Measurements from ENCODE around the gene TMOD3.

Gene TMOD3

DNA sequence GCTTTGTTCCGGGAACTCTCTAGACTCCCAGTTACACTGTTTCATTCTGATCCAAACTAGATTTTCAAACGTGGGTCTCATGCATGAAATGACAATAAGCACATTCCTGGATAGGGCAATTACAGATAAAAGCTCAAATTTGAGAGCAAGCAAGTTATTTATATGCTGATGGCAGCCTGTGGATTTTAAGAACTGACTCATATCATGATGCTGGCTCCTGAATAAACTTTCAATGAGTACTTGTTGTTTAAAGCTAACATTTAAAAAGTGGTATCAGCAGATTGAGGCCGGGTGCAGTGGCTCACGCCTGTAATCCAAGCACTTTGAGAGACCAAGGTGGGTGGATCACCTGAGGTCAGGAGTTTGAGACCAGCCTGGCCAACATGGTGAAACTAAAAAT lies 75.5 kb downstream of the TMOD3 start:
- H3K9me2 ChIP-seq (replicated peaks; ENCODE audit: control insufficient read depth, low read length): no peaks in the 10 kb centered on the region
- peaks cover 44% of the 10 kb centered on the region for H3K36me3 ChIP-seq (ENCODE audit: control insufficient read depth, low read length)
- H4K20me1 ChIP-seq (ENCODE audit: control insufficient read depth, insufficient read depth, low read depth, low read length): no peaks in the 10 kb centered on the region

DNA sequence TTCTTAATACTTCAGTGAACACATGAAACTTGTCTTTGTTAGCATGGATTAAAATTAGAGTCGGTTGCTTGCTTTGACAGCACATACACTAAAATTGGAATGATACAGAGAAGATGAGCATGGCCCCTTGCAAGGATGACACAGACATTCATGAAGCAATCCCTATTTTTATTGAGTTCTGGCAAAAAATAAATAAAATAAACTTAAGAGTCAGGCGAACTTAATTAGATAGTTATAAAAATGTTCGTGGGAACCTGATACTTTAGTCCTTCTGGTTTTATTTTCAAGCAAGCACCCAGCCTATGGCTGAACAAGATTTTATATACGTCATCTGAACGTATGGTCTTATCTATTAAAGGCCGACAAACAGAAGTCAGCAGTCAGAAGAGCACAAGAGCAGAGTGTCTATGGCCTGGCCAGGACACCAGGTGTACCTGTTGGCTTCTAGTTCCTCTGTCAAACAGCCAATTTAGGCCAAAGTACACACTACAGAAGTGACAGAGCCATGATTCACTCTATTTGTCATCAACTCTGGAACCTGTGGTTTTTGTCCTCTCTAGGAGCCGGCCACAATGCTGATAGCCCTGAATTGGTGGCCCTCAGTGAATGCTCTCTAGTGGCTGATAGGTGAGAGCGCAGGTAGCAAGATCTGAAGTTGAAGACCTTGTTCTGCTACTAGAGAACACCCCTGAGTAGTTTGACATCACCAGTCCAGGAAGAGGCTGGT lies 77.8 kb downstream of the TMOD3 start:
- Histone ChIP-seq H3K9me3 (ENCODE audit: control insufficient read depth, insufficient read depth, low read length) (no peaks in the 10 kb centered on the region), H3K27me3 (ENCODE audit: control insufficient read depth, low read length) (no peaks in the 10 kb centered on the region), H4K20me1 (ENCODE audit: control insufficient read depth, insufficient read depth, low read depth, low read length) (no peaks in the 10 kb centered on the region), H3F3A (ENCODE audit: control insufficient read depth, insufficient read depth) (no peaks in the 10 kb centered on the region), H3K9me2 (replicated peaks; ENCODE audit: control insufficient read depth, low read length) (no peaks in the 10 kb centered on the region), H3K36me3 (ENCODE audit: control insufficient read depth, low read length) (peaks cover 27% of the 10 kb centered on the region), H3K4me3 (ENCODE audit: low read length) (no peak overlapping the region), H3K79me2 (ENCODE audit: control insufficient read depth, low read length) (no peaks in the 10 kb centered on the region), H3K4me2 (ENCODE audit: low read length) (no peak overlapping the region), H3K27ac (ENCODE audit: low read depth, low read length) (no peak overlapping the region), H3K4me1 (ENCODE audit: control insufficient read depth, low read length) (no peaks in the 10 kb centered on the region)
- TF ChIP-seq, protein P1, sequence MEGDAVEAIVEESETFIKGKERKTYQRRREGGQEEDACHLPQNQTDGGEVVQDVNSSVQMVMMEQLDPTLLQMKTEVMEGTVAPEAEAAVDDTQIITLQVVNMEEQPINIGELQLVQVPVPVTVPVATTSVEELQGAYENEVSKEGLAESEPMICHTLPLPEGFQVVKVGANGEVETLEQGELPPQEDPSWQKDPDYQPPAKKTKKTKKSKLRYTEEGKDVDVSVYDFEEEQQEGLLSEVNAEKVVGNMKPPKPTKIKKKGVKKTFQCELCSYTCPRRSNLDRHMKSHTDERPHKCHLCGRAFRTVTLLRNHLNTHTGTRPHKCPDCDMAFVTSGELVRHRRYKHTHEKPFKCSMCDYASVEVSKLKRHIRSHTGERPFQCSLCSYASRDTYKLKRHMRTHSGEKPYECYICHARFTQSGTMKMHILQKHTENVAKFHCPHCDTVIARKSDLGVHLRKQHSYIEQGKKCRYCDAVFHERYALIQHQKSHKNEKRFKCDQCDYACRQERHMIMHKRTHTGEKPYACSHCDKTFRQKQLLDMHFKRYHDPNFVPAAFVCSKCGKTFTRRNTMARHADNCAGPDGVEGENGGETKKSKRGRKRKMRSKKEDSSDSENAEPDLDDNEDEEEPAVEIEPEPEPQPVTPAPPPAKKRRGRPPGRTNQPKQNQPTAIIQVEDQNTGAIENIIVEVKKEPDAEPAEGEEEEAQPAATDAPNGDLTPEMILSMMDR (IDR thresholded peaks at IDR 0.05; ENCODE audit: low read depth, low read length, poor library complexity, severe bottlenecking): no peak
- TF ChIP-seq EZH2phosphoT487 (IDR thresholded peaks at IDR 0.05; ENCODE audit: borderline replicate concordance, low read length): no peak

More for the DNA sequence above, 75.5 kb downstream of the TMOD3 start:
- Histone ChIP-seq H3F3A (ENCODE audit: control insufficient read depth, insufficient read depth) (no peaks in the 10 kb centered on the region), H3K4me1 (ENCODE audit: control insufficient read depth, low read length) (no peaks in the 10 kb centered on the region), H3K4me3 (ENCODE audit: low read length) (no peak overlapping the region), H3K9me3 (ENCODE audit: control insufficient read depth, insufficient read depth, low read length) (no peaks in the 10 kb centered on the region), H3K27me3 (ENCODE audit: control insufficient read depth, low read length) (no peaks in the 10 kb centered on the region), H3K4me2 (ENCODE audit: low read length) (no peak overlapping the region), H3K27ac (ENCODE audit: low read depth, low read length) (no peak overlapping the region), H3K79me2 (ENCODE audit: control insufficient read depth, low read length) (no peaks in the 10 kb centered on the region)
- TF ChIP-seq, protein P1 (IDR thresholded peaks at IDR 0.05; ENCODE audit: low read depth, low read length, poor library complexity, severe bottlenecking): no peak
- no peak for TF ChIP-seq EZH2phosphoT487 (IDR thresholded peaks at IDR 0.05; ENCODE audit: borderline replicate concordance, low read length)

DNA sequence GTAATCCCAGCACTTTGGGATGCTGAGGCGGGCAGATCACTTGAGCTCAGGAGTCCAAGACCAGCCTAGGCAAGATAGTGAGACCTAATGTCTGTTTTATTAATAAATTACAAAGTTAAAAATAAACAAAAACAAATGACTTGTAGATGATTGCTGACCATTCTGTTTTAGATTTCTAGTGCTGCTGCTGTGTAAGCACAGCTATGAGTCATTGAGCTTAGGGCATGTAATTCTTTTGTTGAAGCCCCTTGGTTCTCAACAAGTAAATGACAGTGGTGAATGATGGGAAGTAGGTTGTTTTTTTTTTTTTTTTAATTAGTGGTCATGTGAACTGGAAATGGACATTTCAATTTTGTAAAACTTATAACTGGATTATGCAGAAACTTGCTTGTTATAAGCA lies 78.9 kb downstream of the TMOD3 start:
- H3K9me3 ChIP-seq (ENCODE audit: control insufficient read depth, insufficient read depth, low read length): no peaks in the 10 kb centered on the region
- no peak overlapping the region for H3K4me2 ChIP-seq (ENCODE audit: low read length)
- H3K4me1 ChIP-seq (ENCODE audit: control insufficient read depth, low read length): no peaks in the 10 kb centered on the region
- peaks cover 23% of the 10 kb centered on the region for H3K36me3 ChIP-seq (ENCODE audit: control insufficient read depth, low read length)
- H3K9me2 ChIP-seq (replicated peaks; ENCODE audit: control insufficient read depth, low read length): no peaks in the 10 kb centered on the region
- H3K27ac ChIP-seq (ENCODE audit: low read depth, low read length): no peak overlapping the region
- H3K79me2 ChIP-seq (ENCODE audit: control insufficient read depth, low read length): no peaks in the 10 kb centered on the region
- TF ChIP-seq, protein P1 (IDR thresholded peaks at IDR 0.05; ENCODE audit: low read depth, low read length, poor library complexity, severe bottlenecking): no peak
- H3K27me3 ChIP-seq (ENCODE audit: control insufficient read depth, low read length): no peaks in the 10 kb centered on the region
- H3F3A ChIP-seq (ENCODE audit: control insufficient read depth, insufficient read depth): no peaks in the 10 kb centered on the region
- H3K4me3 ChIP-seq (ENCODE audit: low read length): no peak overlapping the region
- H4K20me1 ChIP-seq (ENCODE audit: control insufficient read depth, insufficient read depth, low read depth, low read length): no peaks in the 10 kb centered on the region

All from DOHH2 (cell line).